HCT116 (cell line): ENCODE measurements around the gene MYO7B. TPM values are rescaled to one million over a fixed set of nuclear protein-coding genes. Genes with fewer than 3 reads are reported as not detected.

Source experiments
- ATAC-seq: fragments of 200-7000 bp; cut with Tn5 transposase; 2 replicates; pipeline ENCODE4 v1.9.1; 2020; ENCODE audit warnings: mild to moderate bottlenecking, moderate library complexity
- BruUV-seq: library from RNA; stranded (reverse); fragments of 400-500 nt; replicated peaks from 2 replicates; lab custom pipeline; 2021; lab: Mats Ljungman, UMichigan
- CTCF ChIA-PET: fragments of 300-600 bp; sonication (Branson Sonifier 250); formaldehyde crosslinking; loops from one replicate; lab custom pipeline; 2021; ENCODE audit warnings: antibody characterized with exemption; lab: Charles Lee
- POLR2A ChIA-PET: fragments of 300-600, 350-600 bp; sonication (Branson Sonifier 250); formaldehyde crosslinking; loops from one replicate; lab custom pipeline; 2021; ENCODE audit warnings: antibody characterized with exemption; lab: Charles Lee
- RAD21 ChIA-PET, 2 experiments: fragments of 300-600 bp; sonication (Branson Sonifier 250); formaldehyde crosslinking; loops; one replicate each; lab custom pipeline; 2023; ENCODE audit warnings: low total read pairs in 2 of 2; ENCODE audit not compliant: uncharacterized antibody in 2 of 2, unreplicated experiment in 2 of 2, low non-redundant PET in 1 of 2; lab: Charles Lee
- DNase-seq: peaks from one replicate; pipeline ENCODE4 v3.0.0-alpha.2; 2010; ENCODE audit warnings: low read depth, low spot score
- H2AFZ ChIP-seq: fragments of 200-600 bp; shearing (Covaris generic), sonication (generic); 2 replicates; pipeline ENCODE4 v1.6.1; 2017; ENCODE audit warnings: low read depth, mixed run types, mixed read lengths, antibody characterized with exemption, low read length; ENCODE audit not compliant: poor library complexity, severe bottlenecking
- H3K27ac ChIP-seq: 2 replicates; pipeline ENCODE4 v1.5.1; 2012; ENCODE audit warnings: low read depth, low read length
- H3K27me3 ChIP-seq: fragments of 200-600 bp; sonication (generic); 2 replicates; pipeline ENCODE4 v1.6.1; 2016; ENCODE audit warnings: mixed run types, low read length, mixed read lengths; ENCODE audit not compliant: insufficient read depth
- H3K36me3 ChIP-seq, 2 experiments: fragments of 200-500 bp in 1 of 2; fragments of 200-600 bp in 1 of 2; sonication (Bioruptor generic) in 1 of 2; sonication (generic) in 1 of 2; 2 replicates each; pipeline versions ENCODE4 v1.5.1 to v1.6.1; 2014 to 2016; ENCODE audit warnings: low read length in 2 of 2, inconsistent platforms in 1 of 2, mixed read lengths in 1 of 2, mixed run types in 1 of 2; ENCODE audit not compliant: insufficient read depth in 2 of 2, control insufficient read depth in 1 of 2
- H3K4me1 ChIP-seq, 2 experiments: fragments of 200-600 bp in 1 of 2; sonication (generic) in 1 of 2; 2 replicates each; pipeline versions ENCODE4 v1.5.1 to v1.6.1; 2012 to 2017; ENCODE audit warnings: low read length in 2 of 2, inconsistent platforms in 1 of 2, mild to moderate bottlenecking in 1 of 2, mixed read lengths in 1 of 2, mixed run types in 1 of 2, moderate library complexity in 1 of 2; ENCODE audit not compliant: insufficient read depth in 2 of 2, control insufficient read depth in 1 of 2
- H3K4me2 ChIP-seq: fragments of 200-600 bp; sonication (generic); 2 replicates; pipeline ENCODE4 v1.6.1; 2017; ENCODE audit warnings: mixed run types, low read length, mixed read lengths
- H3K4me3 ChIP-seq, 2 experiments: fragments of 200-600 bp in 1 of 2; sonication (generic) in 1 of 2; replicated peaks in 1 of 2; 2 replicates each; pipeline ENCODE4 v1.5.1; 2011 to 2016; ENCODE audit warnings: low read length in 2 of 2, control low read depth in 1 of 2, low read depth in 1 of 2, mild to moderate bottlenecking in 1 of 2, mixed read lengths in 1 of 2, mixed run types in 1 of 2
- H3K79me2 ChIP-seq: fragments of 200-600 bp; sonication (generic); 2 replicates; pipeline ENCODE4 v1.6.1; 2017; ENCODE audit warnings: mild to moderate bottlenecking, mixed run types, low read length, moderate library complexity, mixed read lengths; ENCODE audit not compliant: insufficient read depth
- H3K9ac ChIP-seq: fragments of 200-600 bp; sonication (generic); 2 replicates; pipeline ENCODE4 v1.6.1; 2016; ENCODE audit warnings: low read length, mixed read lengths
- H3K9me2 ChIP-seq: fragments of 200-600 bp; sonication (generic), shearing (Covaris generic); 2 replicates; pipeline ENCODE4 v1.6.1; 2017; ENCODE audit warnings: mixed run types, mild to moderate bottlenecking, moderate library complexity; ENCODE audit not compliant: insufficient read depth
- H3K9me3 ChIP-seq, 2 experiments: fragments of 200-500 bp in 1 of 2; fragments of 200-600 bp in 1 of 2; sonication (Bioruptor generic) in 1 of 2; sonication (generic) in 1 of 2; 2 replicates each; pipeline ENCODE4 v1.6.1; 2014 to 2017; ENCODE audit warnings: low read length in 2 of 2, mixed read lengths in 2 of 2, inconsistent platforms in 1 of 2, low read depth in 1 of 2, mild to moderate bottlenecking in 1 of 2, mixed run types in 1 of 2, moderate library complexity in 1 of 2; ENCODE audit not compliant: control insufficient read depth in 1 of 2, insufficient read depth in 1 of 2
- H4K20me1 ChIP-seq: fragments of 200-600 bp; sonication (generic), shearing (Covaris generic); 2 replicates; pipeline ENCODE4 v1.6.1; 2017; ENCODE audit warnings: mixed run types, mild to moderate bottlenecking, moderate library complexity; ENCODE audit not compliant: insufficient read depth
- ATF3 ChIP-seq: IDR thresholded peaks from 2 replicates; pipeline ENCODE4 v1.6.1; 2012
- ELF1 ChIP-seq: IDR thresholded peaks from 2 replicates; pipeline ENCODE4 v1.6.1; 2012; ENCODE audit warnings: low read depth, borderline replicate concordance
- EZH2 ChIP-seq: fragments of 200-600 bp; sonication (generic); IDR thresholded peaks from 2 replicates; pipeline ENCODE4 v1.6.1; 2017; ENCODE audit warnings: antibody characterized with exemption, mixed run types
- JUND ChIP-seq: IDR thresholded peaks from 2 replicates; pipeline ENCODE4 v1.6.1; 2012
- REST ChIP-seq: IDR thresholded peaks from 2 replicates; pipeline ENCODE4 v1.6.1; 2012; ENCODE audit warnings: low read depth
- SIN3A ChIP-seq: IDR thresholded peaks from 2 replicates; pipeline ENCODE4 v1.6.1; 2012; ENCODE audit warnings: low read depth
- TCF7L2 ChIP-seq: IDR thresholded peaks from 2 replicates; pipeline ENCODE4 v1.7.0; 2011; ENCODE audit warnings: borderline replicate concordance, inconsistent platforms; ENCODE audit not compliant: insufficient read depth, insufficient read length; ENCODE audit errors: extremely low read depth
- ZNF274 ChIP-seq: fragments of 200-500 bp; sonication (Bioruptor generic); IDR thresholded peaks from 2 replicates; pipeline ENCODE4 v1.6.1; 2014; ENCODE audit warnings: mild to moderate bottlenecking, low read depth, low read length, inconsistent platforms
- intact Hi-C: fragments of 100-400 bp; cut with micrococcal nuclease; formaldehyde crosslinking; loops from 2 replicates; pipeline ENCODE4 v1.10.0; 2022
- total RNA-seq: library from RNA; stranded (reverse); gene quantifications from one replicate; pipeline ENCODE4 v1.2.1, GENCODE V29; 2021; ENCODE audit not compliant: unreplicated experiment

MYO7B gene
- total RNA-seq, 1 experiment from 2014 or later, result 0.07 TPM

- ChIA-PET POLR2A (no interaction called here), CTCF (no interaction called here), RAD21 (no interaction called here)
- H3K4me2 ChIP-seq, result peak overlapping the region; percentile 58; the same call in 1 of the 2 replicates
- H3K36me3 ChIP-seq, result no peaks in the 10 kb centered on the region
- H4K20me1 ChIP-seq, result no peaks in the 10 kb centered on the region
- no peaks in the 10 kb centered on the region for H3K9me2 ChIP-seq
- peaks cover 0 to 20% of the 10 kb centered on the region in 2 experiments; a peak in 2 of 4 replicates for H3K4me1 ChIP-seq
- H3K4me3 ChIP-seq, result no peak overlapping the region
- intact Hi-C loops, result no loop called here
- TF ChIP-seq EZH2, result no peak
- TF ChIP-seq ELF1, result no peak
- TF ChIP-seq REST, result no peak
- no peak for TF ChIP-seq ATF3
- TF ChIP-seq SIN3A, result no peak
- no peak for TF ChIP-seq TCF7L2
- no peak for TF ChIP-seq ZNF274
- TF ChIP-seq JUND, result no peak
- H3K79me2 ChIP-seq, result no peaks in the 10 kb centered on the region
- H2AFZ ChIP-seq, result no peak overlapping the region
- DNase-seq (no peak), ATAC-seq (no peak)
- no peaks in the 10 kb centered on the region for H3K9me3 ChIP-seq
- no peaks in the 10 kb centered on the region for H3K27me3 ChIP-seq
- no peak overlapping the region for H3K9ac ChIP-seq
- no peak overlapping the region for H3K27ac ChIP-seq
- BruUV-seq, result no TSS peak
Observed at GRCh38 chr2:127622561-127623387, 87.3 kb downstream of the MYO7B start.
